Measurements from ENCODE around the gene EIF5AL1.

DNA sequence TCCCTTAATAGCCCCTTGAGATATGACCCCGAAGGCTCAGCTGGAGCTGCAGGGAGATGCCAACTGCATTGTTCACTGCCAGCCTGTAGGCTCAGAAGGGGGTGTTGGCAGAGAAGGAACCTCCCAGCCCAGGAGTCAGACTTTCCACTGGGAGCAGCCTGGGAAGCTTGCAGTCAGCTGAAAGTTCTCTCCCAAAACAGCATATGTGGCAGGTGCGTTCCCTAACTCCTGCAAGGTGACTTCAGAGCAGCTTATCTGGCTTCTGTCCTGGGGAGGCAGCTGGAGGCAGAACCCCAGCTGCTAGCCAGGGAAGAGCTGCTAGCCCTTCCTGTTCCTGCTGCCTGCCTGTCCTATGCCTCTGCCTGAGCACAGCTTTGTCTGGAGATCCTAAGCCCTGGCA is 39.8 kb downstream of the EIF5AL1 start:
- TF ChIP-seq, protein P1, sequence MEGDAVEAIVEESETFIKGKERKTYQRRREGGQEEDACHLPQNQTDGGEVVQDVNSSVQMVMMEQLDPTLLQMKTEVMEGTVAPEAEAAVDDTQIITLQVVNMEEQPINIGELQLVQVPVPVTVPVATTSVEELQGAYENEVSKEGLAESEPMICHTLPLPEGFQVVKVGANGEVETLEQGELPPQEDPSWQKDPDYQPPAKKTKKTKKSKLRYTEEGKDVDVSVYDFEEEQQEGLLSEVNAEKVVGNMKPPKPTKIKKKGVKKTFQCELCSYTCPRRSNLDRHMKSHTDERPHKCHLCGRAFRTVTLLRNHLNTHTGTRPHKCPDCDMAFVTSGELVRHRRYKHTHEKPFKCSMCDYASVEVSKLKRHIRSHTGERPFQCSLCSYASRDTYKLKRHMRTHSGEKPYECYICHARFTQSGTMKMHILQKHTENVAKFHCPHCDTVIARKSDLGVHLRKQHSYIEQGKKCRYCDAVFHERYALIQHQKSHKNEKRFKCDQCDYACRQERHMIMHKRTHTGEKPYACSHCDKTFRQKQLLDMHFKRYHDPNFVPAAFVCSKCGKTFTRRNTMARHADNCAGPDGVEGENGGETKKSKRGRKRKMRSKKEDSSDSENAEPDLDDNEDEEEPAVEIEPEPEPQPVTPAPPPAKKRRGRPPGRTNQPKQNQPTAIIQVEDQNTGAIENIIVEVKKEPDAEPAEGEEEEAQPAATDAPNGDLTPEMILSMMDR (IDR thresholded peaks at IDR 0.05) = no peak
- no peak for TF ChIP-seq POLR2A (IDR thresholded peaks at IDR 0.05)
